ENCODE results near the gene SMIM43.
A peak's percentile ranks its signal among the peaks of the same experiment; 100 is the strongest.

The SMIM43 gene

GRCh38 chr4:121712783-121713182, 52.2 kb downstream of the SMIM43 start:
- no peak for TF ChIP-seq LEF1 (IDR thresholded peaks at IDR 0.05; ENCODE audit: borderline replicate concordance)
- no peak for TF ChIP-seq SUZ12 (IDR thresholded peaks at IDR 0.05)
- no peak for TF ChIP-seq BHLHE40 (IDR thresholded peaks at IDR 0.05; ENCODE audit: borderline replicate concordance)
- TF ChIP-seq NFRKB (IDR thresholded peaks at IDR 0.05), result no peak
- no peak for TF ChIP-seq FOXK2 (IDR thresholded peaks at IDR 0.05)
- no peak for TF ChIP-seq CTBP1 (IDR thresholded peaks at IDR 0.05; ENCODE audit: borderline replicate concordance)
- no peak for TF ChIP-seq L3MBTL2 (conservative IDR thresholded peaks at IDR 0.05)
- no peak for TF ChIP-seq FOXM1 (IDR thresholded peaks at IDR 0.05; ENCODE audit: borderline replicate concordance)
- no peak for TF ChIP-seq FOXA1 (IDR thresholded peaks at IDR 0.05)
- no peak for TF ChIP-seq PKNOX1 (IDR thresholded peaks at IDR 0.05)
- no peak for TF ChIP-seq HDGF (IDR thresholded peaks at IDR 0.05; ENCODE audit: borderline replicate concordance)
- no peak for TF ChIP-seq TARDBP (IDR thresholded peaks at IDR 0.05)
- TF ChIP-seq ELF4 (IDR thresholded peaks at IDR 0.05), result no peak
- TF ChIP-seq ZNF384 (IDR thresholded peaks at IDR 0.05), result no peak
- TF ChIP-seq SP1 (IDR thresholded peaks at IDR 0.05), result no peak
- TF ChIP-seq ARNT (IDR thresholded peaks at IDR 0.05), result no peak
- POLR2A ChIA-PET, result interaction anchor here (0.6 to 2.7 kb wide), 2 partner anchors 14 to 16 kb away, joined by 3 to 16 read pairs; partner anchors contain the start of gene ANXA5
- CTCF ChIA-PET, result no interaction called here
- DNase-seq (ENCODE audit: extremely low spot score), result no peak

GRCh38 chr4:121712001-121712651, 52.8 kb downstream of the SMIM43 start:
- no peak for DNase-seq (ENCODE audit: extremely low spot score)
- CTCF ChIA-PET, result interaction anchor here (0.6 to 0.7 kb wide), 2 partner anchors 15 to 252 kb away, joined by 3 read pairs; no protein-coding TSS in a partner anchor
- TF ChIP-seq LEF1 (IDR thresholded peaks at IDR 0.05; ENCODE audit: borderline replicate concordance) (no peak), ZNF384 (IDR thresholded peaks at IDR 0.05) (no peak), SP1 (IDR thresholded peaks at IDR 0.05) (no peak), PKNOX1 (IDR thresholded peaks at IDR 0.05) (no peak), L3MBTL2 (conservative IDR thresholded peaks at IDR 0.05) (no peak), FOXM1 (IDR thresholded peaks at IDR 0.05; ENCODE audit: borderline replicate concordance) (no peak), TARDBP (IDR thresholded peaks at IDR 0.05) (no peak), ARNT (IDR thresholded peaks at IDR 0.05) (no peak), CTBP1 (IDR thresholded peaks at IDR 0.05; ENCODE audit: borderline replicate concordance) (no peak), FOXA1 (IDR thresholded peaks at IDR 0.05) (no peak), ELF4 (IDR thresholded peaks at IDR 0.05) (no peak), HDGF (IDR thresholded peaks at IDR 0.05; ENCODE audit: borderline replicate concordance) (no peak), BHLHE40 (IDR thresholded peaks at IDR 0.05; ENCODE audit: borderline replicate concordance) (no peak), NFRKB (IDR thresholded peaks at IDR 0.05) (no peak), FOXK2 (IDR thresholded peaks at IDR 0.05) (no peak), SUZ12 (IDR thresholded peaks at IDR 0.05) (no peak)
- POLR2A ChIA-PET, result interaction anchor here (0.6 to 2.7 kb wide), 4 partner anchors 12 to 16 kb away, joined by 3 to 16 read pairs (median 4); partner anchors contain the start of gene ANXA5

- DNase-seq (ENCODE audit: extremely low spot score), result peak; percentile 77
- TF ChIP-seq NFRKB (IDR thresholded peaks at IDR 0.05), result no peak
- no peak for TF ChIP-seq SUZ12 (IDR thresholded peaks at IDR 0.05)
- TF ChIP-seq L3MBTL2 (conservative IDR thresholded peaks at IDR 0.05), result peak; percentile 37; the same call in 1 of the 2 replicates
- ChIA-PET CTCF (interaction anchor here (0.6 to 0.7 kb wide), 2 partner anchors 14 to 251 kb away, joined by 3 read pairs; no protein-coding TSS in a partner anchor), POLR2A (interaction anchor here (0.8 to 2.7 kb wide), 4 partner anchors 10 to 15 kb away, joined by 3 to 16 read pairs (median 4); partner anchors contain the start of gene ANXA5)
Observed at GRCh38 chr4:121711263-121712000, 53.5 kb downstream of the SMIM43 start.

- CTCF ChIA-PET, result interaction anchor here (0.6 kb wide), 1 partner anchor 339 kb away, joined by 5 read pairs; no protein-coding TSS in a partner anchor
- no peak for DNase-seq (ENCODE audit: extremely low spot score)
- no peak for TF ChIP-seq LEF1 (IDR thresholded peaks at IDR 0.05; ENCODE audit: borderline replicate concordance)
- TF ChIP-seq HDGF (IDR thresholded peaks at IDR 0.05; ENCODE audit: borderline replicate concordance), result no peak
- no peak for TF ChIP-seq ELF4 (IDR thresholded peaks at IDR 0.05)
- TF ChIP-seq FOXK2 (IDR thresholded peaks at IDR 0.05), result no peak
- no peak for TF ChIP-seq BHLHE40 (IDR thresholded peaks at IDR 0.05; ENCODE audit: borderline replicate concordance)
- no peak for TF ChIP-seq CTBP1 (IDR thresholded peaks at IDR 0.05; ENCODE audit: borderline replicate concordance)
- TF ChIP-seq PKNOX1 (IDR thresholded peaks at IDR 0.05), result no peak
- no peak for TF ChIP-seq SUZ12 (IDR thresholded peaks at IDR 0.05)
- no peak for TF ChIP-seq ARNT (IDR thresholded peaks at IDR 0.05)
- no peak for TF ChIP-seq TARDBP (IDR thresholded peaks at IDR 0.05)
- TF ChIP-seq ZNF384 (IDR thresholded peaks at IDR 0.05), result no peak
- TF ChIP-seq FOXA1 (IDR thresholded peaks at IDR 0.05), result no peak
- no peak for TF ChIP-seq NFRKB (IDR thresholded peaks at IDR 0.05)
- no peak for TF ChIP-seq SP1 (IDR thresholded peaks at IDR 0.05)
- no peak for TF ChIP-seq L3MBTL2 (conservative IDR thresholded peaks at IDR 0.05)
- TF ChIP-seq FOXM1 (IDR thresholded peaks at IDR 0.05; ENCODE audit: borderline replicate concordance), result no peak
- POLR2A ChIA-PET, result no interaction called here
Observed at GRCh38 chr4:121709766-121710405, 55.1 kb downstream of the SMIM43 start.

All from HEK293T (cell line).